SK-N-SH treated with all-trans-retinoic acid at 6 μM for 48 hours (cell line): ENCODE measurements around the gene WWP2.

Experiments
- ATAC-seq: fragments of 200-7000 bp; cut with Tn5 transposase; 3 replicates; pipeline ENCODE4 v1.9.1; 2020; ENCODE audit warnings: mild to moderate bottlenecking, moderate library complexity
- ARNTL ChIP-seq: fragments of 450-650 bp; formaldehyde crosslinking; IDR thresholded peaks from 2 replicates; pipeline ENCODE4 v1.5.0; 2020; ENCODE audit warnings: low read depth, mild to moderate bottlenecking, moderate library complexity, borderline replicate concordance
- BACH2 ChIP-seq: fragments of 250-450 bp; sonication (Bioruptor Pico); IDR thresholded peaks from 2 replicates; pipeline ENCODE4 v1.9.0; 2021; ENCODE audit warnings: mild to moderate bottlenecking, borderline replicate concordance
- CREB5 ChIP-seq: fragments of 250-450 bp; sonication (Bioruptor Pico); IDR thresholded peaks from 2 replicates; pipeline ENCODE4 v1.5.1; 2020; ENCODE audit warnings: low read depth, mild to moderate bottlenecking, moderate library complexity
- CSDC2 ChIP-seq: fragments of 250-450 bp; sonication (Bioruptor Pico); IDR thresholded peaks from 2 replicates; pipeline ENCODE4 v1.5.0; 2020; ENCODE audit warnings: mild to moderate bottlenecking, moderate library complexity
- CSRNP3 ChIP-seq: fragments of 250-450 bp; sonication (Bioruptor Pico); IDR thresholded peaks from 2 replicates; pipeline ENCODE4 v1.5.1; 2021; ENCODE audit warnings: mild to moderate bottlenecking, moderate library complexity
- ESRRG ChIP-seq: fragments of 250-450 bp; sonication (Bioruptor Pico); IDR thresholded peaks from 2 replicates; pipeline ENCODE4 v1.6.1; 2021; ENCODE audit warnings: mild to moderate bottlenecking
- ISL1 ChIP-seq: fragments of 250-450 bp; sonication (Bioruptor Pico); IDR thresholded peaks from 2 replicates; pipeline ENCODE4 v2.1.2; 2022; ENCODE audit warnings: mild to moderate bottlenecking, moderate library complexity
- OSR1 ChIP-seq: fragments of 250-450 bp; sonication (Bioruptor Pico); IDR thresholded peaks from 2 replicates; pipeline ENCODE4 v1.8.0; 2022; ENCODE audit warnings: moderate library complexity, mild to moderate bottlenecking, inconsistent platforms
- POU6F1 ChIP-seq: fragments of 250-450 bp; sonication (Bioruptor Pico); IDR thresholded peaks from 2 replicates; pipeline ENCODE4 v1.8.0; 2021; ENCODE audit warnings: low read depth, mild to moderate bottlenecking, moderate library complexity, borderline replicate concordance
- PPARA ChIP-seq: fragments of 250-450 bp; sonication (Bioruptor Pico); IDR thresholded peaks from 2 replicates; pipeline ENCODE4 v1.5.0; 2020; ENCODE audit warnings: mild to moderate bottlenecking, borderline replicate concordance
- RARB ChIP-seq: fragments of 250-450 bp; sonication (Bioruptor Pico); IDR thresholded peaks from 2 replicates; pipeline ENCODE4 v1.8.0; 2021; ENCODE audit warnings: mild to moderate bottlenecking, moderate library complexity
- SNAI2 ChIP-seq: fragments of 250-450 bp; sonication (Bioruptor Pico); IDR thresholded peaks from 2 replicates; pipeline ENCODE4 v1.5.0; 2020; ENCODE audit warnings: mild to moderate bottlenecking, moderate library complexity
- TCF4 ChIP-seq: fragments of 250-450 bp; sonication (Bioruptor Pico); IDR thresholded peaks from 2 replicates; pipeline ENCODE4 v1.8.0; 2021; ENCODE audit warnings: mild to moderate bottlenecking, moderate library complexity, borderline replicate concordance
- TOX ChIP-seq: fragments of 250-450 bp; sonication (Bioruptor Pico); IDR thresholded peaks from 2 replicates; pipeline ENCODE4 v1.8.0; 2021; ENCODE audit warnings: mild to moderate bottlenecking, moderate library complexity, borderline replicate concordance
- TSHZ2 ChIP-seq: fragments of 250-450 bp; sonication (Bioruptor Pico); IDR thresholded peaks from 2 replicates; pipeline ENCODE4 v1.5.0; 2020; ENCODE audit warnings: mild to moderate bottlenecking, moderate library complexity
- ZC3H10 ChIP-seq: fragments of 250-450 bp; sonication (Bioruptor Pico); IDR thresholded peaks from 2 replicates; pipeline ENCODE4 v1.5.1; 2021; ENCODE audit warnings: mild to moderate bottlenecking, moderate library complexity
- ZFP3 ChIP-seq: fragments of 250-450 bp; sonication (Bioruptor Pico); IDR thresholded peaks from 2 replicates; pipeline ENCODE4 v1.5.0; 2020; ENCODE audit warnings: mild to moderate bottlenecking, moderate library complexity
- ZFP30 ChIP-seq: fragments of 450-650 bp; formaldehyde crosslinking; IDR thresholded peaks from 2 replicates; pipeline ENCODE4 v1.5.0; 2022; ENCODE audit warnings: mild to moderate bottlenecking, moderate library complexity
- ZNF565 ChIP-seq: fragments of 450-650 bp; formaldehyde crosslinking; conservative IDR thresholded peaks from 2 replicates; pipeline ENCODE4 v1.5.0; 2020; ENCODE audit warnings: low read depth, mild to moderate bottlenecking, moderate library complexity
- ZNF70 ChIP-seq: fragments of 450-650 bp; formaldehyde crosslinking; IDR thresholded peaks from 2 replicates; pipeline ENCODE4 v1.5.0; 2020; ENCODE audit warnings: mild to moderate bottlenecking, moderate library complexity
- ZNF8 ChIP-seq: fragments of 450-650 bp; formaldehyde crosslinking; IDR thresholded peaks from 2 replicates; pipeline ENCODE4 v1.5.0; 2020; ENCODE audit warnings: mild to moderate bottlenecking, moderate library complexity

Gene WWP2

GRCh38 chr16:69867784-69868560, 105.8 kb downstream of the WWP2 start:
- ATAC-seq, result no peak

GRCh38 chr16:69870761-69871160, 108.6 kb downstream of the WWP2 start:
- TF ChIP-seq POU6F1 (CRISPR knock-in tag), result no peak
- no peak for TF ChIP-seq TOX
- TF ChIP-seq TSHZ2 (CRISPR knock-in tag), result no peak
- TF ChIP-seq CSDC2, result no peak
- no peak for TF ChIP-seq ARNTL (CRISPR knock-in tag)
- no peak for TF ChIP-seq ZFP3 (CRISPR knock-in tag)
- TF ChIP-seq OSR1, result no peak
- ATAC-seq, result no peak

More at GRCh38 chr16:69867784-69868560, 105.8 kb downstream of the WWP2 start:
- TF ChIP-seq TCF4 (CRISPR knock-in tag) (no peak), ZFP30 (no peak), POU6F1 (CRISPR knock-in tag) (no peak), CREB5 (CRISPR knock-in tag) (no peak), ZC3H10 (CRISPR knock-in tag) (no peak), TOX (no peak), ZFP3 (CRISPR knock-in tag) (no peak), RARB (CRISPR knock-in tag) (no peak), ISL1 (CRISPR knock-in tag) (no peak), SNAI2 (no peak), ZNF8 (CRISPR knock-in tag) (no peak), ZNF565 (CRISPR knock-in tag) (no peak), PPARA (CRISPR knock-in tag) (no peak), CSRNP3 (CRISPR knock-in tag) (no peak), CSDC2 (no peak), ESRRG (CRISPR knock-in tag) (no peak), ARNTL (CRISPR knock-in tag) (no peak), BACH2 (CRISPR knock-in tag) (no peak)

- TF ChIP-seq RARB (CRISPR knock-in tag) (no peak), ZNF70 (CRISPR knock-in tag) (no peak), ZFP30 (no peak), ZNF565 (CRISPR knock-in tag) (no peak), ISL1 (CRISPR knock-in tag) (no peak)
- no peak for ATAC-seq
These were observed 109.6 kb downstream of the WWP2 start for GRCh38 chr16:69871708-69872107.
